GM12878 (cell line): ENCODE measurements around the gene ECM2. TPM values are rescaled to one million over a fixed set of nuclear protein-coding genes. Genes with fewer than 3 reads are reported as not detected.

ENCODE experiments used
- CBFB ChIP-seq: IDR thresholded peaks from 2 replicates; pipeline ENCODE4 v1.6.1; 2016; ENCODE audit warnings: antibody characterized with exemption, low read depth
- CHD2 ChIP-seq: IDR thresholded peaks from 2 replicates; pipeline ENCODE4 v1.6.1; 2011; ENCODE audit warnings: low read depth, low read length, improper control_type of control experiment, borderline replicate concordance
- JUNB ChIP-seq: IDR thresholded peaks from 2 replicates; pipeline ENCODE4 v1.6.1; 2016; ENCODE audit warnings: antibody characterized with exemption, mild to moderate bottlenecking
- SREBF2 ChIP-seq: IDR thresholded peaks from 2 replicates; pipeline ENCODE4 v1.6.1; 2012; ENCODE audit warnings: mild to moderate bottlenecking, low read length
- polyA plus RNA-seq, 11 experiments: library from polyadenylated mRNA; depleted of rRNA in 4 of 11; unstranded in 6 of 11; stranded (reverse) in 5 of 11; fragments of >200 nt; fragmentation: Nextera tagmentation in 4 of 11; fragmentation: Illumina TruSeq in 1 of 11; extraction: Ambion mirVana in 4 of 11; extraction: Trizol in 1 of 11; gene quantifications; 1 replicate in 1 of 11; 2 replicates in 10 of 11; pipeline versions ENCODE4 v1.2.1 to v1.2.3, GENCODE V29; 2011 to 2016; ENCODE audit warnings: inconsistent platforms in 2 of 11, missing spikeins in 2 of 11, low read depth in 1 of 11
- total RNA-seq, 4 experiments: library from RNA; depleted of rRNA in 3 of 4; stranded (reverse); fragments of >200 nt in 3 of 4; fragmentation: Illumina TruSeq in 1 of 4; extraction: Trizol in 1 of 4; gene quantifications; 2 replicates each; pipeline versions ENCODE4 v1.2.1 to v1.2.3, GENCODE V29; 2013 to 2021
- TF ChIP-seq, protein P1 (sequence below): fragments of 450-650 bp; formaldehyde crosslinking; IDR thresholded peaks from 2 replicates; pipeline ENCODE4 v1.4.0; 2020; ENCODE audit warnings: mild to moderate bottlenecking, moderate library complexity
- TF ChIP-seq, protein P2 (sequence below): fragments of 150-350 bp; IDR thresholded peaks from 2 replicates; pipeline ENCODE4 v1.6.1; 2016; ENCODE audit warnings: low read depth, low read length
- TF ChIP-seq, protein P3 (sequence below): IDR thresholded peaks from 2 replicates; pipeline ENCODE4 v1.6.1; 2012; ENCODE audit warnings: improper control_type of control experiment, low read depth, low read length; ENCODE audit not compliant: insufficient replicate concordance

ECM2 gene
- total and polyA plus RNA-seq, 10 of the 15 experiments (the other 5 are each of a cell fraction or from before 2014, with no cell fraction given): 0.03 to 0.67 (median 0.09) TPM; not detected in 2

DNA sequence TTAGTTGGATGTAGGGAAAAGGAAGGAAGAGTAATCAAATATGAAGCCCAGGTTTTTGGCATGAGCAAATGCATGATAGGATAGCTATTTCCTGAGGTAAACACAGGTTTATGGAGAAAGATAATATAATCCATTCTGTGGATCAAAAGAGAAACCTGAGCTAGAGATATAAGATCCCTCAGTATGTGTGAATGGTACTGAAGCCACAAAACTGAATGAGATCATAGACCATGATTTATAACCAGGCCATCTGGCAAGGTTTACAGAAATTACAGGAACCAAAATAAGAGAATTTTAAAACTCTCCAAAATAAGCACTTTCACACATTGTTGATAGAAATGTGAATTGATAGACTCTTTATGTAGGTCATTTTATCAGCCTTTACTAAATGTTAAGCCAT, 28.7 kb upstream of the ECM2 start (continued):
- TF ChIP-seq, protein P1, sequence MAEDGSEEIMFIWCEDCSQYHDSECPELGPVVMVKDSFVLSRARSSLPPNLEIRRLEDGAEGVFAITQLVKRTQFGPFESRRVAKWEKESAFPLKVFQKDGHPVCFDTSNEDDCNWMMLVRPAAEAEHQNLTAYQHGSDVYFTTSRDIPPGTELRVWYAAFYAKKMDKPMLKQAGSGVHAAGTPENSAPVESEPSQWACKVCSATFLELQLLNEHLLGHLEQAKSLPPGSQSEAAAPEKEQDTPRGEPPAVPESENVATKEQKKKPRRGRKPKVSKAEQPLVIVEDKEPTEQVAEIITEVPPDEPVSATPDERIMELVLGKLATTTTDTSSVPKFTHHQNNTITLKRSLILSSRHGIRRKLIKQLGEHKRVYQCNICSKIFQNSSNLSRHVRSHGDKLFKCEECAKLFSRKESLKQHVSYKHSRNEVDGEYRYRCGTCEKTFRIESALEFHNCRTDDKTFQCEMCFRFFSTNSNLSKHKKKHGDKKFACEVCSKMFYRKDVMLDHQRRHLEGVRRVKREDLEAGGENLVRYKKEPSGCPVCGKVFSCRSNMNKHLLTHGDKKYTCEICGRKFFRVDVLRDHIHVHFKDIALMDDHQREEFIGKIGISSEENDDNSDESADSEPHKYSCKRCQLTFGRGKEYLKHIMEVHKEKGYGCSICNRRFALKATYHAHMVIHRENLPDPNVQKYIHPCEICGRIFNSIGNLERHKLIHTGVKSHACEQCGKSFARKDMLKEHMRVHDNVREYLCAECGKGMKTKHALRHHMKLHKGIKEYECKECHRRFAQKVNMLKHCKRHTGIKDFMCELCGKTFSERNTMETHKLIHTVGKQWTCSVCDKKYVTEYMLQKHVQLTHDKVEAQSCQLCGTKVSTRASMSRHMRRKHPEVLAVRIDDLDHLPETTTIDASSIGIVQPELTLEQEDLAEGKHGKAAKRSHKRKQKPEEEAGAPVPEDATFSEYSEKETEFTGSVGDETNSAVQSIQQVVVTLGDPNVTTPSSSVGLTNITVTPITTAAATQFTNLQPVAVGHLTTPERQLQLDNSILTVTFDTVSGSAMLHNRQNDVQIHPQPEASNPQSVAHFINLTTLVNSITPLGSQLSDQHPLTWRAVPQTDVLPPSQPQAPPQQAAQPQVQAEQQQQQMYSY (CRISPR knock-in tag): no peak
- TF ChIP-seq, protein P2, sequence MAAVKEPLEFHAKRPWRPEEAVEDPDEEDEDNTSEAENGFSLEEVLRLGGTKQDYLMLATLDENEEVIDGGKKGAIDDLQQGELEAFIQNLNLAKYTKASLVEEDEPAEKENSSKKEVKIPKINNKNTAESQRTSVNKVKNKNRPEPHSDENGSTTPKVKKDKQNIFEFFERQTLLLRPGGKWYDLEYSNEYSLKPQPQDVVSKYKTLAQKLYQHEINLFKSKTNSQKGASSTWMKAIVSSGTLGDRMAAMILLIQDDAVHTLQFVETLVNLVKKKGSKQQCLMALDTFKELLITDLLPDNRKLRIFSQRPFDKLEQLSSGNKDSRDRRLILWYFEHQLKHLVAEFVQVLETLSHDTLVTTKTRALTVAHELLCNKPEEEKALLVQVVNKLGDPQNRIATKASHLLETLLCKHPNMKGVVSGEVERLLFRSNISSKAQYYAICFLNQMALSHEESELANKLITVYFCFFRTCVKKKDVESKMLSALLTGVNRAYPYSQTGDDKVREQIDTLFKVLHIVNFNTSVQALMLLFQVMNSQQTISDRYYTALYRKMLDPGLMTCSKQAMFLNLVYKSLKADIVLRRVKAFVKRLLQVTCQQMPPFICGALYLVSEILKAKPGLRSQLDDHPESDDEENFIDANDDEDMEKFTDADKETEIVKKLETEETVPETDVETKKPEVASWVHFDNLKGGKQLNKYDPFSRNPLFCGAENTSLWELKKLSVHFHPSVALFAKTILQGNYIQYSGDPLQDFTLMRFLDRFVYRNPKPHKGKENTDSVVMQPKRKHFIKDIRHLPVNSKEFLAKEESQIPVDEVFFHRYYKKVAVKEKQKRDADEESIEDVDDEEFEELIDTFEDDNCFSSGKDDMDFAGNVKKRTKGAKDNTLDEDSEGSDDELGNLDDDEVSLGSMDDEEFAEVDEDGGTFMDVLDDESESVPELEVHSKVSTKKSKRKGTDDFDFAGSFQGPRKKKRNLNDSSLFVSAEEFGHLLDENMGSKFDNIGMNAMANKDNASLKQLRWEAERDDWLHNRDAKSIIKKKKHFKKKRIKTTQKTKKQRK: no peak
- no peak for TF ChIP-seq JUNB
- no peak for TF ChIP-seq SREBF2
- TF ChIP-seq CHD2: no peak
- TF ChIP-seq, protein P3, sequence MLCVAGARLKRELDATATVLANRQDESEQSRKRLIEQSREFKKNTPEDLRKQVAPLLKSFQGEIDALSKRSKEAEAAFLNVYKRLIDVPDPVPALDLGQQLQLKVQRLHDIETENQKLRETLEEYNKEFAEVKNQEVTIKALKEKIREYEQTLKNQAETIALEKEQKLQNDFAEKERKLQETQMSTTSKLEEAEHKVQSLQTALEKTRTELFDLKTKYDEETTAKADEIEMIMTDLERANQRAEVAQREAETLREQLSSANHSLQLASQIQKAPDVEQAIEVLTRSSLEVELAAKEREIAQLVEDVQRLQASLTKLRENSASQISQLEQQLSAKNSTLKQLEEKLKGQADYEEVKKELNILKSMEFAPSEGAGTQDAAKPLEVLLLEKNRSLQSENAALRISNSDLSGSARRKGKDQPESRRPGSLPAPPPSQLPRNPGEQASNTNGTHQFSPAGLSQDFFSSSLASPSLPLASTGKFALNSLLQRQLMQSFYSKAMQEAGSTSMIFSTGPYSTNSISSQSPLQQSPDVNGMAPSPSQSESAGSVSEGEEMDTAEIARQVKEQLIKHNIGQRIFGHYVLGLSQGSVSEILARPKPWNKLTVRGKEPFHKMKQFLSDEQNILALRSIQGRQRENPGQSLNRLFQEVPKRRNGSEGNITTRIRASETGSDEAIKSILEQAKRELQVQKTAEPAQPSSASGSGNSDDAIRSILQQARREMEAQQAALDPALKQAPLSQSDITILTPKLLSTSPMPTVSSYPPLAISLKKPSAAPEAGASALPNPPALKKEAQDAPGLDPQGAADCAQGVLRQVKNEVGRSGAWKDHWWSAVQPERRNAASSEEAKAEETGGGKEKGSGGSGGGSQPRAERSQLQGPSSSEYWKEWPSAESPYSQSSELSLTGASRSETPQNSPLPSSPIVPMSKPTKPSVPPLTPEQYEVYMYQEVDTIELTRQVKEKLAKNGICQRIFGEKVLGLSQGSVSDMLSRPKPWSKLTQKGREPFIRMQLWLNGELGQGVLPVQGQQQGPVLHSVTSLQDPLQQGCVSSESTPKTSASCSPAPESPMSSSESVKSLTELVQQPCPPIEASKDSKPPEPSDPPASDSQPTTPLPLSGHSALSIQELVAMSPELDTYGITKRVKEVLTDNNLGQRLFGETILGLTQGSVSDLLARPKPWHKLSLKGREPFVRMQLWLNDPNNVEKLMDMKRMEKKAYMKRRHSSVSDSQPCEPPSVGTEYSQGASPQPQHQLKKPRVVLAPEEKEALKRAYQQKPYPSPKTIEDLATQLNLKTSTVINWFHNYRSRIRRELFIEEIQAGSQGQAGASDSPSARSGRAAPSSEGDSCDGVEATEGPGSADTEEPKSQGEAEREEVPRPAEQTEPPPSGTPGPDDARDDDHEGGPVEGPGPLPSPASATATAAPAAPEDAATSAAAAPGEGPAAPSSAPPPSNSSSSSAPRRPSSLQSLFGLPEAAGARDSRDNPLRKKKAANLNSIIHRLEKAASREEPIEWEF: no peak
- TF ChIP-seq CBFB: no peak
- TF ChIP-seq, all 136 proteins: peak for 0
